Esophagus muscularis mucosa (tissue), 3 donors: ENCODE data around the gene DACH1.

ENCODE experiments used
- POLR2A ChIP-seq: fragments of 450-650 bp; IDR thresholded peaks from one replicate; pipeline ENCODE4 v1.6.1; 2017; ENCODE audit warnings: antibody characterized with exemption, moderate library complexity, mild to moderate bottlenecking, low read depth
- POLR2AphosphoS5 ChIP-seq, 2 donors: sonication (generic); formaldehyde crosslinking; IDR thresholded peaks; one replicate each; pipeline ENCODE4 v1.6.1; 2017; ENCODE audit warnings: antibody characterized with exemption in 2 of 2
- TF ChIP-seq, protein P1 (sequence below), 3 experiments: fragments of 200-600 bp in 2 of 3; fragments of 450-650 bp in 1 of 3; sonication (generic) in 2 of 3; IDR thresholded peaks; one replicate each; pipeline ENCODE4 v1.5.1; 2017 to 2019; ENCODE audit warnings: antibody characterized with exemption in 3 of 3, mild to moderate bottlenecking in 2 of 3, moderate library complexity in 1 of 3

DNA sequence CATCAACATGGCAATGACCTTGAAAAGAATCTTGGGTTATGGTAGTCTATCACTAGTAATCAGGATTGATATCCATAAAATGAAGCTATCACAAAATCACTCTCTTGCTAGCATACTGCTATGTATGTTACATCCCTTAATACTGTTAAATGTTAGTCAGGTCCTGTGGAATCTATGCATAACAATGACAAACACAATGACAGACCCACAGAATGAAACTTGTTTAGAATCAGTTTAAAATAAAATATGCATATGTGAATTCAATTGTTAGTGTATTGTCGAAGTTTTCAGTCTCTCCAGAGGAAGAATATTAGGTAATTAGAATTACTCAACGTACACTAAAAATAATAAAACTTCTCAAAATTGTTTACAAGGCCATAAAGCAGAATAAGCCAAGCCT lies 137.6 kb downstream of the DACH1 start:
- TF ChIP-seq POLR2A (no peak), POLR2AphosphoS5 (IDR thresholded peaks at IDR 0.05) (no peak)
- TF ChIP-seq, protein P1, sequence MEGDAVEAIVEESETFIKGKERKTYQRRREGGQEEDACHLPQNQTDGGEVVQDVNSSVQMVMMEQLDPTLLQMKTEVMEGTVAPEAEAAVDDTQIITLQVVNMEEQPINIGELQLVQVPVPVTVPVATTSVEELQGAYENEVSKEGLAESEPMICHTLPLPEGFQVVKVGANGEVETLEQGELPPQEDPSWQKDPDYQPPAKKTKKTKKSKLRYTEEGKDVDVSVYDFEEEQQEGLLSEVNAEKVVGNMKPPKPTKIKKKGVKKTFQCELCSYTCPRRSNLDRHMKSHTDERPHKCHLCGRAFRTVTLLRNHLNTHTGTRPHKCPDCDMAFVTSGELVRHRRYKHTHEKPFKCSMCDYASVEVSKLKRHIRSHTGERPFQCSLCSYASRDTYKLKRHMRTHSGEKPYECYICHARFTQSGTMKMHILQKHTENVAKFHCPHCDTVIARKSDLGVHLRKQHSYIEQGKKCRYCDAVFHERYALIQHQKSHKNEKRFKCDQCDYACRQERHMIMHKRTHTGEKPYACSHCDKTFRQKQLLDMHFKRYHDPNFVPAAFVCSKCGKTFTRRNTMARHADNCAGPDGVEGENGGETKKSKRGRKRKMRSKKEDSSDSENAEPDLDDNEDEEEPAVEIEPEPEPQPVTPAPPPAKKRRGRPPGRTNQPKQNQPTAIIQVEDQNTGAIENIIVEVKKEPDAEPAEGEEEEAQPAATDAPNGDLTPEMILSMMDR (IDR thresholded peaks at IDR 0.05), result no peak
